HG02588 (cell line): Measurements from ENCODE around the gene NPL.

Experiments used
- ATAC-seq: cut with Tn5 transposase; IDR thresholded peaks from one replicate; pipeline ENCODE4 v1.9.1; 2021; ENCODE audit warnings: mild to moderate bottlenecking, moderate library complexity; ENCODE audit not compliant: unreplicated experiment

The NPL gene

DNA sequence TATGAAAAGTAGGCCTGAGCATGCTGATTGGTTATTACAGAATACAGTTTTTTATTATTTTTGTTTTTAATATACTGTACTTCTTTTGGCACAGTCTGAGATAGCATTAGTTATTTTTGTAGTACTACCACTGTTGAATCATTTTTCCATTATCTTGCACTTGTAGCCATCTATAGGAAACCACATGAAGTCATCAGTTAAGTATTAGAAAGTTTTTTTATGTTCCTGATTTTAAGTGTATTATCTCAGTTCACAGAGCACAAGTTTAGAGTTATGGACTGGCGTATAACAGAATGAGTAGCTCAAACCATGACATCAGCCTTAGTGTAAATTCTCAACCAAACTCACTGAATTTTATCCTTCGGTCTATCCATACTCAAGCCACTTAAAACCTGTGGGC lies 72.4 kb downstream of the NPL start:
- ATAC-seq = no peak

DNA sequence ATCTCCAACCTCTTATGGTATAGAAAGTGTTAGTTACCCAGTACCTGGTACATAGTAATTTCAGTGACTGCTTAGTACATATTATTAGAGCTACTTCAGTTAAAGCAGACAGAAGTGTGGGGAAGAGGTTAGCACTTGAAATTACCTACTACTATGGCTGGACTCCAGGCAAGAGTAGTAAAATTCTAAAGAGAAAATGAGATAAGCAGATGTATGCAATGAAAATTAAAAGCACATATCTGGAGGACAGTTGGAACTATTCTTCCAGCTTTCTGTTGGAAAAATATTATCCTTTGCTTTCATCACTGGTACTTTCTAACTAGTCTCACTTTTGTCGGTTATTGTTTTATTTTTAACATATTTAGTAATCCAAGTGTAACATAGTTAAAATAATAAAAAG lies 73.3 kb downstream of the NPL start:
- ATAC-seq = no peak

DNA sequence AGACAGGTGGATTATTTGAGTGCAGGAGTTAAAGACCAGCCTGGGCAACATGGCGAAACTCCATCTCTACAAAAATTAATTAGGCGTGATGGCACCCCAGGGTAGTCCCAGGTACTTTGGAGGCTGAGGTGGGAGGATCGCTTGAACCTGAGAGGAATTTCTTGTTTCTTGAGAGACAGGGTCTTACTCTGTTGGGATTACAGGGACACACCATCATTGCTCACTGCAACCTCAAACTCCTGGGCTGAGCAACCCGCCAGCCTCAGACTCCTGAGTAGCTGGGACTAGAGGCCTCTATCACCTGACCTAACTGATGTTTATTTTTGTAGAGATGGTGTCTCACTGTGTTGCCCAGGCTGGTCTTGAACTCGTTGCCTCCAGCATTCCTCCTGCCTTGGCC lies 74.4 kb downstream of the NPL start:
- ATAC-seq = no peak

DNA sequence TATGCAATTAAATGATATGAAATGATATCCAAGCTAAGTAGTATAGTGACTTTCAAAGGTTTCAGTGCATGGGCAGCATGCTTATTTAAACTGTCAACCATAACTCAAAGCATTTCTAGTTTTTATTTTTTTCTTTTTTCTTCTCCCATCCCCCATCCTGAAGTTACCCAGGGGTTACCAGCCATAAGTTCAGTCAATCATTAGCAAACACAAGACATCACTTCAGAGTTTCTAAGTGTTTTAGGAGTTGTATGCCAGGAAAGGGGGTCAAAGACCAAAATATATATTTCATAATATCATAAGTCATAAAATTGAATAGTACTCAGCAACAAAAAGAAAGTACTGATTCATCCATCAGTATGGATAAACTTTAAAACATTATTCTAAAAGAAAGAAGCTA lies 78.3 kb downstream of the NPL start:
- ATAC-seq = no peak

DNA sequence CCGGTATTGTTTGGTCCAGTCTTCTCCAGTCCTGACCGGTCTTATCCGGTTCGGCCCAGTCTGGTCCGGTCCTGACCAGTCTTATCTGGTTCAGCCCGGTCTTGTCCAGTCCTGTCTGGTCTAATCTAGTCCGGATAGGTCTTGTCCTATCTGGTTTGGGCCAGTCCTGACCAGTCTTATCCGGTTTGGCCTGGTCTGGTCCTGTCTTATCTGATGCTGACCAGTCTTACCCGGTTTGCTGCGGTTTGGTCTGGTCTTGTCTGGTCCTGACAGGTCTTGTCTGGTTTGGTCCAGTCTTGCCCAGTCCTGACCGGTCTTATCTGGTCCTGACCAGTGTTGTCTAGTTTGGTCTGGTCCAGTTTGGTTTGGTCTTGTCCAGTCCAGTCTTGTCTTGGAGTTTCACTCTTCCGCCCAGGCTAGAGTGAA lies 79.7 kb downstream of the NPL start:
- ATAC-seq = peak; percentile 55

DNA sequence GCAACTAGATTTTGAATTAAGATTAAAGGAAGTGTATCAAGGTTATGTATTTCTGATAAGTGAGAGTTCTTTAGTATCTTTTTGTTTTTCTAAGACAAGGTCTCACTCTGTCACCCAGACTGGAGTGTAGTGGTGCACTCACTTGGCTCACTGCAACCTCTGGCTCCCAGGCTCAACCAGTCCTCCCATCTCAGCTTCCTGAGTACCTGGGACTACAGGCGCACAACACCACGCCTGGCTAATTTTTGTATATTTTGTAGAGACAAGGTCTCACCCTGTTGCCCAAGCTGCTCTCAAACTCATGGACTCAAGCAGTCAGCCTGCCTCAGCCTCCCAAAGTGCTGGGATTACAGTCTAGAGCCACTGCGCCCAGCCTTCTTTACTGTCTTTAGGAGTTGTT lies 83.3 kb downstream of the NPL start:
- ATAC-seq = no peak

DNA sequence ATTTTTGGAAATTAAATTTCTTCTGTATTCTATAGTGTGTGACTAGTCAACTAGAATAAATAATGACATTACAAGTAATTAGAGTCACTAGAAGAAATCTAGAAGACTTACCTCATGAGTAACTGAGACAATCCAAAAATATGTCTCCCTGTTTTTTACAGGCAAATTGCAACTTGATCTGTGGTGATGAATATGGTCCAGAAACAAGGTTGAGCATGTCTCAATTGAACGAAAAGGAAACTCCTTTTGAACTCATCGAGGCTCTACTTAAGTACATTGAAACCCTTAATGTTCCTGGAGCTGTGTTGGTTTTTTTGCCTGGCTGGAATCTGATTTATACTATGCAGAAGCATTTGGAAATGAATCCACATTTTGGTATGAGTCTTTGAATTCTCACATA lies 86.3 kb downstream of the NPL start:
- no peak for ATAC-seq

DNA sequence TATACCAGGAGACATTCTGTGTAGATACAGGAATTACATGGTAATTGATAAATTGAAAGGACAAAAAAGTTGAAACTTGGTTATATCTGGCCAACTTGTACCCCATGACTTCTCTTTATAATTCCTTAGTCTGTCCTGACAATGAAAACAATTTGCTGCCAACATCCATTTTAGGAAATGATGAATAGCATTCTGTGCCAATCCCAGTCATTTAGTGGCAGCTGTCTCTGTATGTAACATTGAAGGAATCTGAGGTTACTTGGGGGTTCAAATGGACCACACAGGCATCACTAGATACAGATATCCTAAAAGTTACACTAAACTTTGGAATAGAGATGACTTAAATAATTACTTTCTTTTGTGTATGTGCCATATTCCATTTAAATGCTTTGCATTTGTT lies 87.8 kb downstream of the NPL start:
- no peak for ATAC-seq

DNA sequence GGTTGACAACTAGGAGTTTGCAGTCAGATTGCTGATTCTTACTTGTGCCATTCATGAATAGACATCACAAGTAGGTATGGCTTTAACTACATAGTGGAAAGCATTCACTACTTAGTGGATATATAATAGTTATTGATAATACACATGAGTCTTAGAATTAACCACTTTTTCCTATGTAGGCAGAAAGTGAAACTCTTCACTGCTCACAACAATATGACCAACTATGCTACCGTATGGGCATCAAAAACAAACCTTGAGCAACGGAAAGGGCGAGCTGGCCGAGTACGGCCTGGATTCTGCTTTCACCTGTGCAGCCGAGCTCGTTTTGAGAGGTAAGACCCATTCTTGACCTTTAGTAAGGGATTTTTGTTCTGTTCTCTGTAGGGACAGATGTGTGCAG lies 88.3 kb downstream of the NPL start:
- ATAC-seq = no peak
